HepG2 (cell line): ENCODE measurements around the gene ATP2A2. TPM values are rescaled to one million over a fixed set of nuclear protein-coding genes. Genes with fewer than 3 reads are reported as not detected.

Source experiments
- BORCS8-MEF2B ChIP-seq: sonication (generic); formaldehyde crosslinking; IDR thresholded peaks from 2 replicates; pipeline ENCODE4 v1.8.0; 2022; ENCODE audit warnings: mild to moderate bottlenecking, missing genetic modification reagents
- EP300 ChIP-seq, 3 experiments: sonication (generic) in 1 of 3; formaldehyde crosslinking in 1 of 3; IDR thresholded peaks; 2 replicates each; pipeline versions ENCODE4 v1.5.1 to v1.6.1; 2011 to 2020; ENCODE audit warnings: low read depth in 2 of 3, low read length in 2 of 3, borderline replicate concordance in 1 of 3, improper control_type of control experiment in 1 of 3, mild to moderate bottlenecking in 1 of 3, missing genetic modification reagents in 1 of 3, moderate library complexity in 1 of 3
- HIC2 ChIP-seq: sonication (generic); formaldehyde crosslinking; IDR thresholded peaks from 2 replicates; pipeline ENCODE4 v1.9.0; 2022; ENCODE audit warnings: low read depth, missing genetic modification reagents
- HMG20A ChIP-seq: IDR thresholded peaks from 2 replicates; pipeline ENCODE4 v1.6.1; 2016; ENCODE audit warnings: borderline replicate concordance
- KAT8 ChIP-seq: IDR thresholded peaks from 2 replicates; pipeline ENCODE4 v1.6.1; 2016; ENCODE audit warnings: missing genetic modification reagents, missing compliant biosample characterization
- SAP130 ChIP-seq: IDR thresholded peaks from 2 replicates; pipeline ENCODE4 v1.6.1; 2016; ENCODE audit warnings: low read depth
- SNAPC2 ChIP-seq: sonication (generic); formaldehyde crosslinking; IDR thresholded peaks from 2 replicates; pipeline ENCODE4 v1.8.1; 2022; ENCODE audit warnings: mild to moderate bottlenecking, missing genetic modification reagents
- TCF7L2 ChIP-seq: IDR thresholded peaks from 2 replicates; pipeline ENCODE4 v1.6.1; 2011; ENCODE audit warnings: mild to moderate bottlenecking, low read depth, low read length, moderate library complexity
- ZBTB40 ChIP-seq, 2 experiments: fragments of 450-650 bp in 1 of 2; sonication (generic) in 1 of 2; formaldehyde crosslinking in 1 of 2; IDR thresholded peaks; 2 replicates each; pipeline versions ENCODE4 v1.6.1 to v1.8.0; 2016 to 2022; ENCODE audit warnings: antibody characterized with exemption in 1 of 2, mild to moderate bottlenecking in 1 of 2, missing genetic modification reagents in 1 of 2
- ZNF251 ChIP-seq: sonication (generic); formaldehyde crosslinking; IDR thresholded peaks from 2 replicates; pipeline ENCODE4 v1.9.0; 2021; ENCODE audit warnings: mild to moderate bottlenecking, missing genetic modification reagents
- ZNF30 ChIP-seq: sonication (generic); formaldehyde crosslinking; IDR thresholded peaks from 2 replicates; pipeline ENCODE4 v1.5.0; 2020; ENCODE audit warnings: mild to moderate bottlenecking, missing genetic modification reagents
- ZNF563 ChIP-seq: sonication (generic); formaldehyde crosslinking; IDR thresholded peaks from 2 replicates; pipeline ENCODE4 v1.8.0; 2022; ENCODE audit warnings: mild to moderate bottlenecking, moderate library complexity, missing genetic modification reagents
- ZNF777 ChIP-seq: sonication (generic); formaldehyde crosslinking; IDR thresholded peaks from 2 replicates; pipeline ENCODE4 v1.4.0; 2020; ENCODE audit warnings: missing genetic modification reagents
- polyA plus RNA-seq, 8 experiments: library from polyadenylated mRNA; depleted of rRNA in 3 of 8; stranded (reverse) in 7 of 8; unstranded in 1 of 8; fragments of >200 nt; fragmentation: Illumina TruSeq in 4 of 8; extraction: Trizol in 4 of 8; gene quantifications; 2 replicates each; pipeline versions ENCODE4 v1.2.1 to v1.2.3, GENCODE V29; 2011 to 2016; ENCODE audit warnings: low read depth in 4 of 8, missing spikeins in 1 of 8, mixed read lengths in 1 of 8; ENCODE audit not compliant: insufficient read depth in 1 of 8
- total RNA-seq, 5 experiments: library from RNA; depleted of rRNA; stranded (reverse); fragments of >200 nt; fragmentation: Illumina TruSeq; extraction: Trizol; gene quantifications; 2 replicates each; pipeline ENCODE4 v1.2.3, GENCODE V29; 2016; ENCODE audit warnings: low read depth in 1 of 5
- TF ChIP-seq, protein P1 (sequence below): sonication (generic); formaldehyde crosslinking; IDR thresholded peaks from 2 replicates; pipeline ENCODE4 v1.4.0; 2020; ENCODE audit warnings: missing genetic modification reagents, borderline replicate concordance

Gene ATP2A2
- total and polyA plus RNA-seq, 2 of the 13 experiments (the other 11 are each of a cell fraction or from before 2014, with no cell fraction given) = 35.4 to 85.5 TPM

- no peak for TF ChIP-seq ZBTB40 (IDR thresholded peaks at IDR 0.05)
- peak; percentile 51; the same call in 1 of the 2 replicates for TF ChIP-seq ZBTB40 (CRISPR knock-in tag; IDR thresholded peaks at IDR 0.05)
- peak; percentile 25; the same call in 1 of the 2 replicates for TF ChIP-seq ZNF563 (CRISPR knock-in tag)
- no peak for TF ChIP-seq SNAPC2 (CRISPR knock-in tag)
- 0 out of 2 replicates have a peak, but pooled peaks have one; percentile 24 for TF ChIP-seq SAP130
- TF ChIP-seq KAT8 (CRISPR knock-in tag) = no peak
- 0 out of 2 replicates have a peak, but pooled peaks have one; percentile 19 for TF ChIP-seq BORCS8-MEF2B (CRISPR knock-in tag)
- no peak for TF ChIP-seq ZNF251 (CRISPR knock-in tag)
- peak; percentile 84 for TF ChIP-seq ZNF777 (CRISPR knock-in tag)
- no peak for TF ChIP-seq HMG20A (CRISPR knock-in tag)
- TF ChIP-seq, protein P1, sequence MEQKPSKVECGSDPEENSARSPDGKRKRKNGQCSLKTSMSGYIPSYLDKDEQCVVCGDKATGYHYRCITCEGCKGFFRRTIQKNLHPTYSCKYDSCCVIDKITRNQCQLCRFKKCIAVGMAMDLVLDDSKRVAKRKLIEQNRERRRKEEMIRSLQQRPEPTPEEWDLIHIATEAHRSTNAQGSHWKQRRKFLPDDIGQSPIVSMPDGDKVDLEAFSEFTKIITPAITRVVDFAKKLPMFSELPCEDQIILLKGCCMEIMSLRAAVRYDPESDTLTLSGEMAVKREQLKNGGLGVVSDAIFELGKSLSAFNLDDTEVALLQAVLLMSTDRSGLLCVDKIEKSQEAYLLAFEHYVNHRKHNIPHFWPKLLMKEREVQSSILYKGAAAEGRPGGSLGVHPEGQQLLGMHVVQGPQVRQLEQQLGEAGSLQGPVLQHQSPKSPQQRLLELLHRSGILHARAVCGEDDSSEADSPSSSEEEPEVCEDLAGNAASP (CRISPR knock-in tag) = peak; percentile 48; the same call in 1 of the 2 replicates
- TF ChIP-seq EP300 (IDR thresholded peaks at IDR 0.05; ENCODE audit: low read depth in 2 of 2, low read length in 2 of 2) = 0 out of 4 replicates have a peak, but pooled peaks of 1 of the 2 experiments have one; percentile 6
- TF ChIP-seq EP300 (CRISPR knock-in tag; IDR thresholded peaks at IDR 0.05; ENCODE audit: borderline replicate concordance) = no peak
- TF ChIP-seq TCF7L2 = no peak
- TF ChIP-seq HIC2 (CRISPR knock-in tag) = 0 out of 2 replicates have a peak, but pooled peaks have one; percentile 4
- TF ChIP-seq ZNF30 (CRISPR knock-in tag) = no peak
These were observed at the start of gene ATP2A2 (continued) for GRCh38 chr12:110280779-110281548.
